Sciatic nerve (tissue), 2 donors: ENCODE measurements around the gene PAX7. TPM values are rescaled to one million over a fixed set of nuclear protein-coding genes. Genes with fewer than 3 reads are reported as not detected.
"Not testable (repeated sequence)": the region's sequence is repeated elsewhere in the genome, so short reads cannot be mapped to it uniquely, and the experiment has no call there.

Source experiments
- ATAC-seq: fragments of 200-7000 bp; cut with Tn5 transposase; one replicate; pipeline ENCODE4 v1.9.1; 2020; ENCODE audit warnings: mild to moderate bottlenecking, moderate library complexity
- DNase-seq: peaks from one replicate; pipeline ENCODE4 v3.0.0-alpha.2; 2020; ENCODE audit warnings: low spot score
- intact Hi-C: fragments of 100-400 bp; cut with DNase I; formaldehyde crosslinking; loops from one replicate; pipeline ENCODE4 v1.14.2; 2022
- total RNA-seq: library from RNA; stranded (reverse); fragmentation: NEBNext Ultra II Directional; extraction: Animal tissue kit (Norgen Biotek cat#: 25700); gene quantifications from one replicate; pipeline ENCODE4 v1.2.1, GENCODE V29; 2021
- donor health status: DM: no; HTN: no; CAD: no.
- donor health status: DM: no; HTN: no; CAD: no.

The PAX7 gene
- total RNA-seq, 1 donor from 2014 or later, result not detected

DNA sequence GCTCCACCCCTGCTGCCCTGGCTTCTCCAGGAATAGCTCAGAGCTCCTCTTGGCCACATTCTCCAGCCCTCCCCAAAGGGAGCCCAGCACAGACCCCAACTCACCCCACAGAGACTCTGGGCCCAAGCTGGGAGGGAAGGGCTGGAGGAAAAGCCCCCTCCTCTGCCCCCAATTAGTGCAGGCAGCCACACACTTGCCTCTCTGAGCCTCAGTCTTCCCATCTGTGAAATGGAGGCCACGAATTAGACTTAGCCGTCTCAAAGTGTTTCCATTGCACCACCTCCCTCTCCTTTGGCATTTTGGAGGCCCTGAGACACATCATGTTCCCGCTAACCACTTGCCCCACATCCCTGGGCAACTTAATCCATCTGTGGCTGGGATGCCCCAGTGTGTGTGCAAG is 108.0 kb downstream of the PAX7 start:
- no peak for ATAC-seq
- intact Hi-C loops, result no loop called here
- no peak for DNase-seq

DNA sequence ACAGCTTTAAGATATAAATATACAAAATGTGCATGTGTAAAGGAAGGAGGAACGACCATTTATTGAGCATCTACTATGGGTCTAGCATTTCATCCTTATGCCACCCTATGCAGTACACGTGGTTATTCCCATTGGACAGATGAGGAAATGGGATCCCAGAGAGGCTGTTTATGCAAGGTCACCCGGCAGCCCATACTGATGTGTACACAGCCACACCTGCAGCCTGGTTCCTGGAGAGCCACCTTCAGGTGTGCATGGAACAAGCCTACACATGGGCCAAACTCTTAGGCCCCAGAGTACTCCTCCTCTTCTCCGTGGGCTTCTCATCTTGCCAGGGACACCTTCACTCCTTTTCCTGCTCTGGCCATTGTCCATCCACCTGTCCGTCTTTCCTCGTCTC is 108.8 kb downstream of the PAX7 start:
- ATAC-seq (no peak), DNase-seq (no peak)
- intact Hi-C loops, result no loop called here

GRCh38 chr1:18739897-18740296 is 109.3 kb downstream of the PAX7 start:
- intact Hi-C loops, result no loop called here
- ATAC-seq, result no peak
- no peak for DNase-seq

- intact Hi-C loops, result no loop called here
- DNase-seq, result no peak
- no peak for ATAC-seq
These were observed 110.0 kb downstream of the PAX7 start for GRCh38 chr1:18740617-18741016.

DNA sequence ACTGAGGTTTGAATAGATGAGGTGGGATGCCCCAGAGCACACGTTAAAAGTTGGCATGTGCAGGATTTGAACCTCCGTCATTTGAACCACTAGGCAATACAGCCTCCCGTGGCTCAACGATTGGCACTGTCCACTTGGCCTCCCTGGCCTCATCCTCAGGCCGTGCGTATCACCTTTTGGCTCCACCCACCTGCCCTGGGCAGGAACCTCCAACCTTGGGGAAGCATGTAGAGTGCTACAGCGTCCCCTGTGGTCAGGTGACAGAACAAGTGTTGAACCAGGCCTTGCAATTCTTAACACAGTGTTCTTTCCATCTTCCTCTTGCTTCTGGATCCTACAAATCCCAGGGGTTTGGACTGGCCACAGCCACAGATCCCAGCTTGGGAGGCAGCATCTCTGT is 112.6 kb downstream of the PAX7 start:
- intact Hi-C loops, result no loop called here
- ATAC-seq, result no peak
- DNase-seq, result no peak

DNA sequence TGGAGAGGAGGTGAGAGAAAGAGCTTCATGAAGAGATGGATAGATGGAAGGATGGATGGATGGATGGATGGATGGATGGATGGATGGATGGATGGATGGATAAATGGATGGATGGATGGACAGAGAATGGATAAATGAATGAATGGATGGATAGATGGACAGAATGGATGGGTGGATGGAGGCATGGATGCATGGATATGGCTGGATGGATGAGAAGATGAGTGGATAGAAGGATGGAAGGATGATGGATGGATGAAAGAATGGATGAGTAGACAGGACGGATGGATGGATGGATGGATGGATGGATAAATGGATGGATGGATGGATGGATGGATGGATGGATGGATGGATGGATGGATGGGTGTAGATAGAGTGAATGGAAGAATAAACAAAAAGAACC is 113.7 kb downstream of the PAX7 start:
- ATAC-seq, DNase-seq, intact Hi-C loops: not testable (repeated sequence)

DNA sequence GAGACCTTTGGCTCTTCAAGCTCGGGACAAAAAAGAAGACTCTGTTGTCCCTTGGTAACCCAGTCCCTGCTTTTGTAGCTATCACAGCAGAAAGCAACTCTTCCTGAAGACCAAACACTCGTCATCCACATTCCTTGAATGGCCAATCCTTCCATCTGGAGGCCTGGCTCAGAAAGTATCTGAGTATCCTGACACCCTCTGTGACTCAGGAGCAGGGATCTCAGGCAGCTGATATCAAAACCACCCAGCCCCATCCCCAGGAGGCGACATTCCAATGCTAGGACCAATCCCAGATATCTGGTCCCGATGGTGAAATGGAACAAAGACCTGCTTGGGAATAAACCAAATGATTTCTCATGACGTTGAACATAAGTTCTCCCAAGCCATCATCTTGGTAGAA is 116.3 kb downstream of the PAX7 start:
- DNase-seq (no peak), ATAC-seq (no peak)
- intact Hi-C loops, result no loop called here

GRCh38 chr1:18747671-18748070 is 117.0 kb downstream of the PAX7 start:
- DNase-seq, result no peak
- ATAC-seq, result no peak
- intact Hi-C loops, result no loop called here

GRCh38 chr1:18748435-18748834 is 117.8 kb downstream of the PAX7 start:
- intact Hi-C loops, result no loop called here
- DNase-seq, result no peak
- ATAC-seq, result no peak

DNA sequence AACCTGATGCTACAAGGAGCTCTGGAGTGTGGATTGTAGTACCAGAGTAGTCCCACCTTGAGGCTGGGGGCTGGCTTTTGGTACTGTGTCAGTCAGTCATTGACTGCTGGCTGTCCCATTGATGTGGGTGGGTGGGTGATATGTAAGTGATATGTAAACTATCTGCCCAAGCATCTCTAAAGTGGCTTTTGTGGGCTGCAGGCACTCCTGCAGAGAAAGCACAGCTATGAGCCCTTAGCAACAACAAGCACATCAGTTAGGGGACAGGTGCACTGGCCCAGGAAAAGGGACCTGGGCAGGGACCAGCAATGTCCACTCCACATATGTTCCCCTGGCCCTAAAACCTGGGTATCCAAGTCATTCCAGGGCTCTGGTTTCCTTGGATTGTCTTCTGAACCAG is 118.9 kb downstream of the PAX7 start:
- no peak for ATAC-seq
- DNase-seq, result no peak
- intact Hi-C loops, result no loop called here

- intact Hi-C loops, result no loop called here
- DNase-seq (no peak), ATAC-seq (no peak)
These were observed 120.0 kb downstream of the PAX7 start for GRCh38 chr1:18750600-18750999.

- DNase-seq (no peak), ATAC-seq (no peak)
- intact Hi-C loops, result no loop called here
These were observed 120.8 kb downstream of the PAX7 start for GRCh38 chr1:18751425-18751824.

GRCh38 chr1:18752409-18752808 is 121.8 kb downstream of the PAX7 start:
- intact Hi-C loops, result no loop called here
- DNase-seq (no peak), ATAC-seq (no peak)

DNA sequence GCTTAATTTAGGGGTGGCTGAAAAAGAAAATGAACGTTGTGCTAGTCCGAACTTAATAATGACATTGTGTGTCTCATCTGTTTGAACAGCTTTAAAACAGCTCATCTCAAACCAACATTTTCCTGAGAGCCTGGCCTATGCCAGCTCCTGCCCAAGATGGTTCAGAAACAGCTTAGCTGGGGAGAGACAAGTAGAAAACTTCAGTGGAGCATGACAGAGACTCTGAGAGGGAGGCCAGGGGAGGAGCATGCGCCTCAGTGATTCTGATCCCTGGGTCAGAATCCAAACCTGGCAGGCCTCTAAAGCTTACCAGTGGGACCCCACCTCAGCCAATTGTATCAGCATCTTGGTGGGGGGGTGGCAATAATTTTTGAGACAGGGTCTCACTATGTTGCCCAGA is 129.5 kb downstream of the PAX7 start:
- ATAC-seq, result no peak
- intact Hi-C loops, result no loop called here
- no peak for DNase-seq

- intact Hi-C loops, result no loop called here
- DNase-seq, result no peak
- no peak for ATAC-seq
These were observed 131.5 kb downstream of the PAX7 start for GRCh38 chr1:18761948-18762840.

DNA sequence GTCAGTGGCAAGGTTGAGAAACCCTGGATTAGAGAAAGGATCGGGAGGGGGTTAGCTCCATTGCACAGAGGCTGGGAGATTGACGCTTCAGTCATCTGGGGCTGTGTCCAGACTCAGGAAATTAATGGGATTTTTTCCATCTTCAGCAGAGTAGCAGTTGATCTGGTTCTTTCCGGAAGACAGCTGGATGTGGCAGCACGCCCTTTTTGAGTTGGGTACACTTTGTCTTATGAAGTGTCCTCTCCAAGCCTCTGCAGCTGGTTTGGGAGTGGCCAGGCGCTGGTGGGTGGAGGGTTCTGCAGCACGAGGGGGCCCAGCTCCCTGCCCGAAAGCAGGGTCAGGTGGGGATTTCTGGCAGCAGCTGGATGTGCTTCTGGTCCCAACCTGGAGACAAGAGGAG is 133.7 kb downstream of the PAX7 start:
- intact Hi-C loops, result no loop called here
- ATAC-seq (no peak), DNase-seq (no peak)

DNA sequence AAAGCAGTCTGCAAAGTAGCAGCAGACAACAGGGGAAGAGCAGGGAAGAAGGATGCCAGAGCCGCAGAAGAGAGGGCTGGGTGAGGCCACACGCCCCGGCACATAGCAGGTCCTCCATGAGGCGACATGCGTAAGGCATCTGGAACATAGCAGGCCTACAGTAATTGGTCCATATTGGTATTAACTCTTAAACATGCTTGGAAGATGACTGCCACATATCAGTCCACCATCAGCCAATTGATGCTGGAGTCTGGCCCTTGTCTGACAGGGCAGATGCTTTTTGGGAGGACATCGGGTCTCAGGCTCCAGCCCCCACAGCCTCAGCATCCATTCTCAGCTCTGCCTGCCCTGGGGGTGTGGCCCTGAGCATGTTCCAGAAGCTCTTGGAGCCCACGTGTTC is 135.1 kb downstream of the PAX7 start:
- ATAC-seq, result no peak
- intact Hi-C loops, result no loop called here
- DNase-seq, result no peak

GRCh38 chr1:18766328-18766727 is 135.7 kb downstream of the PAX7 start:
- ATAC-seq (no peak), DNase-seq (no peak)
- intact Hi-C loops, result no loop called here

- DNase-seq, ATAC-seq, intact Hi-C loops: not testable (repeated sequence)
These were observed 136.9 kb downstream of the PAX7 start for GRCh38 chr1:18767576-18767975.

DNA sequence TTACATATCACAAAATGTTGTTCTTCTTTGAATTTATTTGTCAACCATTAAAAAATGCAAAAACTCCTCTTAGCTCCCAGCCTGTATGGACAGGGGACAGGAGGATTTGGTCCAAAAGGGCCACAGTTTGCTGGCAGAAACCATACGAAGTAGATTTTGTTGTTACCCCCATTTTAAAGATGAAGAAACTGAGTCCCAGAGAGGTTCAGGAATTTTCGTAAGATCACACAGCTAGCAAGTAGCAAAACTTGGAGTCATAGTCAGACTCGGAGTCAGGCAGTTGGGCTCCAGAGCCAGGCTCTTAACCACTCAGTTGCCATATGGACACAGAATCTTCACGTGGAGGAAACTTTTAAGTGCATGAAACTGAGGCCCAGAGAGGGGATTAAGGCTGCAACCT is 137.4 kb downstream of the PAX7 start:
- DNase-seq (peak; percentile 0), ATAC-seq (no peak)
- intact Hi-C loops, result no loop called here

- no peak for DNase-seq
These were observed 138.5 kb downstream of the PAX7 start for GRCh38 chr1:18769140-18769539.

More at GRCh38 chr1:18769140-18769539, 138.5 kb downstream of the PAX7 start:
- ATAC-seq, result no peak
- intact Hi-C loops, result no loop called here
